Left ventricle myocardium superior (tissue), 1 donor: ENCODE measurements around the gene TGM2. TPM values are rescaled to one million over a fixed set of nuclear protein-coding genes. Genes with fewer than 3 reads are reported as not detected.

Experiments
- ATAC-seq: fragments of 200-7000 bp; cut with Tn5 transposase; one replicate; pipeline ENCODE4 v1.9.1; 2020; ENCODE audit warnings: mild to moderate bottlenecking, moderate library complexity
- DNase-seq: peaks from one replicate; pipeline ENCODE4 v3.0.0-alpha.2; 2020
- intact Hi-C: fragments of 100-400 bp; cut with micrococcal nuclease; formaldehyde crosslinking; loops from one replicate; pipeline ENCODE4 v1.11.0; 2022
- total RNA-seq: library from RNA; stranded (reverse); fragmentation: NEBNext Ultra II Directional; extraction: Animal tissue kit (Norgen Biotek cat#: 25700); gene quantifications from one replicate; pipeline ENCODE4 v1.2.1, GENCODE V29; 2021
- donor health status: DM: no; HTN: yes; CAD: no; lungs with severe emphysema.

TGM2 gene
- total RNA-seq, 1 donor from 2014 or later, result 473 TPM

GRCh38 chr20:38090061-38090460 lies 75.0 kb downstream of the TGM2 start:
- intact Hi-C loops, result no loop called here
- ATAC-seq (no peak), DNase-seq (no peak)

DNA sequence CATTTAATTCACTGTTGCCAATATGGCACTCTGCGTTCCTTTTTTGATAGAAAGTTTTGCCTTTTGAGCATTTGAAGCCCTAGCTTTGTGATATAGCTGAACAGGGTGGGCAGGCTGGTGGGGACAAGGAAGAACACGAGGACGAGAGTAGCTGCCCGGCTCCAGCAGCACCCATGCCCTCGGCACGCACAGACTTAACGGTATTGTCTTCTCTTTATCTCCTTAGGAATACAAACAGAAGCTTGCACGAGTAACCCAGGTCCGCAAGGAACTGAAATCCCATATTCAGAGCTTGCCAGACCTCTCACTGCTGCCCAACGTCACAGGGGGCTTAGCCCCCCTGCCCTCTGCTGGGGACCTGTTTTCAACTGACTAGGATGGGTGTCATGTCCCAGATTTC lies 75.6 kb downstream of the TGM2 start:
- ATAC-seq (no peak), DNase-seq (no peak)
- intact Hi-C loops, result no loop called here

- DNase-seq, result no peak
- ATAC-seq, result peak; percentile 58
- intact Hi-C loops, result no loop called here
Observed at GRCh38 chr20:38085026-38085425, 80.0 kb downstream of the TGM2 start.

GRCh38 chr20:38084425-38084951 lies 80.6 kb downstream of the TGM2 start:
- peak; percentile 75 for ATAC-seq
- intact Hi-C loops, result no loop called here
- DNase-seq, result no peak

DNA sequence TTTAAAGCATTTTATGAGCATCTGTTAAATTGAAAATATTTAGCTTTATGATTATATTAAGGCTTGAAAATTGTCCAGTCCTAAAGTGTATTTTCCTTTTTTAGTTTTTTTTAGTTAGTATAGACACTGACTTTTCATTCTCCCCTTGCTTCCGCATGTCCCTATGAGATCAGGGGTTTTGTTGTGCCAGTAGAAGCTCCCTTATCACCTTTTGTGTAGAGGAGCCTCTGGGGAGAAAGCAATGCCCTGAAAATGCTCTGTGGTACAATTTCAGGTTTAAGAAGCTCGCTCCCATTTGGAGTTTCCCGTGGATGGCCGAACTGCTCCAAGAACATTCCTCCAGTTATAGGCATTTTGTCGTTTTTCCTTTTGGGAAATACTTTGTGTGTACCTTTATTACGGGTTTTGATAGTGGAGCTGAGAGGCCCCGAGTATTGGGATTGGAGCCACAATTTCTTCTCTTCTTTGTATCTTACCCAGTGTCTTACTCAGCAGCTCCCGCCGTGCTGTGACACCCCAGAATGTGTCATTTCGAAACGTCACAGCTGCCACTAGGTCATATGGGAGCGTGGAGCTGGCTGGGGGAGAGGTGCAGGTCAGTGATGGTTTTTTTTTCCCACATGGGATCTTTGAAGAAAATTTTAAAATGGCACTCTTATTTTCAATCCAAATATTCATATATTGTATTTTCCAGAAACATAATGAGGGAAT lies 81.6 kb downstream of the TGM2 start:
- DNase-seq, result peak; percentile 50
- peak; percentile 66 for ATAC-seq
- intact Hi-C loops, result no loop called here

DNA sequence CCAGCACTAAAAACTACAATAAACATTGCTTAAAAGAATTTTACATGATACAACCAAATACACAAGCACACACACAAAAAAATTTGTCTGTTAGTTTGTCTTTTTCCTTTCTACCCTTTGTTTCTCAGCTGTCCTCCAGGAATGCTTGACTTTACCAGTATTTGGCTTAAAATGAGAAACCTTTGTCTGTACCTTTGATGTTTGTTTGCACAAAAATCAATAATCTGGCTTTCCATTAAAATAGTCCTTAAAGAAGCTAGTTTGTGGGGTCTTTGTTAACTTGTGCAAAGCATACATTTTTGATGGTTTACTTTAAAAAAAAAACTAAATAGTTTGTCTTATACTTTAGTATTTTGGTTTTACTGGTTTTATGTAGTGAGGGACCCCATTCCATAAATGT lies 82.2 kb downstream of the TGM2 start:
- DNase-seq (no peak), ATAC-seq (no peak)
- intact Hi-C loops, result no loop called here

DNA sequence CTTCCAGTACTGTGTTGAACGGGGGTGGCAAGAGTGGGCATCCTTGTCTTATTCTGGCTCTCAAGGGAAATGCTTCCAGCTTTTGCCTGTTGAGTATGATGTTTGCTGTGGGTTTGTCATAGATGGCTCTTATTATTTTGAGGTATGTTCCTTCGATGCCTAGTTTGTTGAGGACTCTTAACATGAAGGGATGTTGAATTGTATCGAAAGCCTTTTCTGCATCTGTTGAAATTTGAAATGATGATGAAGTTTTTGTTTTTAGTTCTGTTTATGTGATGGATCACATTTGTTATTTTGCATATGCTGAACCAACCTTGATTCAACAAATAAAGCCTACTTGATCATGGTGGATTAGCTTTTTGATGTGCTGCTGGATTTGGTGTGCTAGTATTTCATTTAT lies 83.5 kb downstream of the TGM2 start:
- ATAC-seq, result no peak
- intact Hi-C loops, result no loop called here

GRCh38 chr20:38079353-38079752 lies 85.7 kb downstream of the TGM2 start:
- DNase-seq (no peak), ATAC-seq (no peak)
- intact Hi-C loops, result loop anchor here (10.0 kb wide), 1 partner anchor 85 kb away; the partner anchor contains the start of gene TGM2

More for the DNA sequence above, 83.5 kb downstream of the TGM2 start:
- DNase-seq, result no peak

DNA sequence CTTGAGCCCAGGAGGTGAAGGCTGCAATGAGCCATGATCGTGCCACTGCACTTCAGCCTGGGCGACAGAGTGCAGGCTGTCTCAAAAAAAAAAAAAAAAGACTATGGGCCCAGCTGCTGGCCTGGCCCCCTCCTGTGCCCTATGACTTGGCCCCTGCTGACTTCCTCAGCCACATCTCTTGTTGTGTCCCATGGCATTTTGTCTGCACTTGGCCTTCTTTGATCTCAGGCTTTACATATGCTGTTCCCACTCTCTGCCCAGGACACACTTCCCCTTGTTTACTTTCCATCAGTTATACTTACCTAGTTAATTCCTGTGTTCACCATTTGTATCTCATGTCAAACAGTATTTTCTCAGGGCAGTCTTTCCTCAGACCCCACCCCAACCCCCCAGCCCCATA lies 87.0 kb downstream of the TGM2 start:
- no peak for DNase-seq
- ATAC-seq, result no peak
- intact Hi-C loops, result loop anchor here (10.0 kb wide), 1 partner anchor 87 kb away; the partner anchor contains the start of gene TGM2

Other genes starting within 250 kb of the TGM2 start
- gene TTI1, start 131.8 kb downstream of the TGM2 start, total RNA-seq, result 12.5 TPM
- 65.3 TPM for gene RPRD1B, start 131.5 kb downstream of the TGM2 start, total RNA-seq
- 5.3 TPM for gene KIAA1755, start 95.5 kb upstream of the TGM2 start, total RNA-seq
- not detected for gene BPI, start 138.9 kb upstream of the TGM2 start, total RNA-seq
- 0.25 TPM for gene LBP, start 181.2 kb upstream of the TGM2 start, total RNA-seq